Endothelial cell (in vitro differentiated cells): ENCODE data around the gene KRTAP12-2. TPM values are rescaled to one million over a fixed set of nuclear protein-coding genes. Genes with fewer than 3 reads are reported as not detected.
"Not testable (repeated sequence)": the region's sequence is repeated elsewhere in the genome, so short reads cannot be mapped to it uniquely, and the experiment has no call there.

Source experiments
- DNase-seq: peaks from one replicate; pipeline ENCODE4 v3.0.0; 2021; ENCODE audit warnings: low spot score
- H3K27ac Mint-ChIP-seq: one replicate; pipeline ENCODE4 v1.8.0; 2021; ENCODE audit warnings: mixed read lengths, inconsistent platforms; ENCODE audit not compliant: unreplicated experiment
- H3K27me3 Mint-ChIP-seq: one replicate; pipeline ENCODE4 v1.8.0; 2021; ENCODE audit warnings: mild to moderate bottlenecking, moderate library complexity, mixed read lengths, inconsistent platforms; ENCODE audit not compliant: unreplicated experiment
- H3K36me3 Mint-ChIP-seq: one replicate; pipeline ENCODE4 v1.8.0; 2021; ENCODE audit warnings: mild to moderate bottlenecking, low read depth, mixed read lengths, inconsistent platforms; ENCODE audit not compliant: unreplicated experiment
- H3K4me1 Mint-ChIP-seq: one replicate; pipeline ENCODE4 v1.8.0; 2021; ENCODE audit warnings: mild to moderate bottlenecking, mixed read lengths, inconsistent platforms; ENCODE audit not compliant: unreplicated experiment
- H3K4me3 Mint-ChIP-seq: one replicate; pipeline ENCODE4 v1.8.0; 2021; ENCODE audit warnings: mild to moderate bottlenecking, mixed read lengths, inconsistent platforms; ENCODE audit not compliant: unreplicated experiment
- H3K9me3 Mint-ChIP-seq: one replicate; pipeline ENCODE4 v1.8.0; 2021; ENCODE audit warnings: mixed read lengths, inconsistent platforms; ENCODE audit not compliant: unreplicated experiment
- total RNA-seq: library from RNA; stranded (reverse); fragmentation: NEBNext Ultra II Directional; extraction: Animal tissue kit (Norgen Biotek cat#: 25700); gene quantifications from one replicate; pipeline ENCODE4 v1.2.1, GENCODE V29; 2021; ENCODE audit not compliant: unreplicated experiment
- TF ChIP-seq, protein P1 (sequence below): fragments of 200-600 bp; sonication (generic); IDR thresholded peaks from one replicate; pipeline ENCODE4 v1.5.0; 2021; ENCODE audit warnings: antibody characterized with exemption; ENCODE audit not compliant: unreplicated experiment

The KRTAP12-2 gene
- total RNA-seq, 1 donor from 2014 or later = not detected

DNA sequence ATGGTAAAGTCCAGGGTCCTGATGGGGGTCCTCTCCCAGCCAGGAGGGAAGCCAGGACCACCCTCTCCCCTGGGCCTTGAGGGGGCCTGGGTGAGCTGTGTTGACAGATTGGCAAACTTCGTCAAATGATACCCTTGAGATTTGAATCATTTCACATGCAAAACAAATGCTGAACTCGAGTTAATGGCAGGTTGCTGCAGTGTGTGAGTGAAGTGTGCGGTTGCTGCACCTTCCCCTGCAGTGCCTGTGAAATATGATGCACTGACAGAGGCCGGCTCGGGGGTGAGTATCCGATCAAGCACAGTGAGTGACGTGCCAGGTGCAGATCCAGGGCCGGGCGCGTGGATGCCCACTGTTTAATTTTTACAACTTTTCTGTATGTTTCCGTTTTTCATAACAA, 20.9 kb upstream of the KRTAP12-2 start:
- peaks cover 9% of the 10 kb centered on the region for H3K27me3 Mint-ChIP-seq
- H3K4me1 Mint-ChIP-seq = peaks cover 5% of the 10 kb centered on the region
- no peak for DNase-seq
- H3K9me3 Mint-ChIP-seq = no peaks in the 10 kb centered on the region
- H3K27ac Mint-ChIP-seq = no peak overlapping the region
- H3K4me3 Mint-ChIP-seq = no peak overlapping the region
- H3K36me3 Mint-ChIP-seq = no peaks in the 10 kb centered on the region
- TF ChIP-seq, protein P1, sequence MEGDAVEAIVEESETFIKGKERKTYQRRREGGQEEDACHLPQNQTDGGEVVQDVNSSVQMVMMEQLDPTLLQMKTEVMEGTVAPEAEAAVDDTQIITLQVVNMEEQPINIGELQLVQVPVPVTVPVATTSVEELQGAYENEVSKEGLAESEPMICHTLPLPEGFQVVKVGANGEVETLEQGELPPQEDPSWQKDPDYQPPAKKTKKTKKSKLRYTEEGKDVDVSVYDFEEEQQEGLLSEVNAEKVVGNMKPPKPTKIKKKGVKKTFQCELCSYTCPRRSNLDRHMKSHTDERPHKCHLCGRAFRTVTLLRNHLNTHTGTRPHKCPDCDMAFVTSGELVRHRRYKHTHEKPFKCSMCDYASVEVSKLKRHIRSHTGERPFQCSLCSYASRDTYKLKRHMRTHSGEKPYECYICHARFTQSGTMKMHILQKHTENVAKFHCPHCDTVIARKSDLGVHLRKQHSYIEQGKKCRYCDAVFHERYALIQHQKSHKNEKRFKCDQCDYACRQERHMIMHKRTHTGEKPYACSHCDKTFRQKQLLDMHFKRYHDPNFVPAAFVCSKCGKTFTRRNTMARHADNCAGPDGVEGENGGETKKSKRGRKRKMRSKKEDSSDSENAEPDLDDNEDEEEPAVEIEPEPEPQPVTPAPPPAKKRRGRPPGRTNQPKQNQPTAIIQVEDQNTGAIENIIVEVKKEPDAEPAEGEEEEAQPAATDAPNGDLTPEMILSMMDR = no peak

DNA sequence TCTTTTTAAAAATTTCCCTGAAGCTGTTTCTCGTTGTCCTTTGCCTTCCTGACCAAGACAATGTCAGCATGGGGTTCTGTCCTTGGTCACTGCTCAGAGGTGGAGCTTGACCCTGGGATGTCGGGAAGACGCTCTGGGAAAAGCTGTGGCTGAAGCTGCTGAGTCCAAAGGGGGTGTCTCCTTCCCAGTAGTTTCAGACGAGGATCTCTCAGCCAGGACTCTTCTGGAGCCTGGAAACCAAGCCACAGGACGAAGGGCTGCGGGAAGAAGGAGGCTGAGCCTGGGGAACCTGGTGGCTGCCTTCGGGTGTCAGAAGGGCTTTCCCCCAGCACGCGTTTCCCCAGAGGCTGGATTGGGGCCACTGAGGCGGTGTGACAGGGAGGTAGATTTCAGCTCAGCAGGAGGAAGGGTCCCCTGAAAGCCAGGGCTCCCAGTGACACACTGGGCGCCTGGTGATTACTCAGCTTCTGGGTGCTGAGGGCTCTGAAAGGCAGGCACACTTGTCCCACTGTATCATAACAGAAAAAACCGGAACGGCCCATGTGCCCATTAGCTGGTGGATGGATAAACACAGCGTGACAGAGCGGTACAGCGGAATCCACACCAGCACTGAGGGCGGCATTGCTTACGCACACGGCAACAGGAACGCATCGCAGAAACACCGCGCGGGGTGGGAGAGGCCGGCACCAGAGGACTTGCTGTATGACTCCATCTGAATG, 20.3 kb upstream of the KRTAP12-2 start:
- H3K27ac Mint-ChIP-seq = peak overlapping the region; percentile 24
- no peaks in the 10 kb centered on the region for H3K9me3 Mint-ChIP-seq
- peaks cover 9% of the 10 kb centered on the region for H3K27me3 Mint-ChIP-seq

DNA sequence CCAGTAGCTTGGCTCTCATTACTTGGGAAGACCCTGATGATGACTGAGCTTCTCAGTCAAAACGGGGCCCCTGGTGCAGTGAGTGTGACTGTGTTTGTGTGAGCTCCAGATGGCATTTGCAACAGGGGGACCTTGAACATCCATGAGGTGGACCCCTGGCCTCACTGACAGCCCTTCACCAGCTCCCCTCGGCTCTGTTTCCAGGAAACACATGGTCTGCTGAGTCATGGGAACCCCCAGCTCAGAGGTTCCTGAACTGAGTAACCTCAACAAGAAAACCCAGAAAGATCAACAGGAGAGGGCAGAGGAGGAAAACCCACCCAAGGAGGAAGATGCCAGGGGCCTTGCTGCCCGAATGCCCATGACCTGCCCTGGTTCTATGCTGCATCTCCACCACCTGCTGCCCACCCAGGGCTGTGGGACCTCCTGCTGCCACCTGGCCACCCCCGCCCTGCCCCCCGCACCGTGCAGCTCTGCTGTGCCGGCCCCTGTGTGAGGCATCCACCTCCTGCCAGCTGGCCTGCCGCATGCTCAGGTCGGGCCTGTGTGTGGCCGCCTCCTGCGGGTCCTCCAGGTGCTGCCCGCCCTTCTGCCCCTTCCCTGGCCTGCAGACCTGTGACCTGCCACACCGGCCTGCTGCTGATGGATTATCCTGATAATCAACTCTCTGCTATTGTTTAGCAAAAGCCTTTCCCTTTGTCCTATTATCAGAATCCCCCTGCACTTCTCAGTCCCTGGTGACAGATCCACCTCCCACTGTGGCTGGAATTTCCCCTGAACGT, 19.5 kb upstream of the KRTAP12-2 start:
- Mint-ChIP-seq H3K36me3 (no peaks in the 10 kb centered on the region), H3K27me3 (peaks cover 9% of the 10 kb centered on the region), H3K27ac (peak overlapping the region; percentile 24), H3K9me3 (no peaks in the 10 kb centered on the region), H3K4me3 (no peak overlapping the region), H3K4me1 (peaks cover 5% of the 10 kb centered on the region)
- TF ChIP-seq, protein P1 = no peak
- DNase-seq = no peak

More for the DNA sequence above, 20.3 kb upstream of the KRTAP12-2 start:
- peaks cover 5% of the 10 kb centered on the region for H3K4me1 Mint-ChIP-seq
- DNase-seq = no peak
- TF ChIP-seq, protein P1 = no peak
- H3K36me3 Mint-ChIP-seq = no peaks in the 10 kb centered on the region
- H3K4me3 Mint-ChIP-seq = no peak overlapping the region

DNA sequence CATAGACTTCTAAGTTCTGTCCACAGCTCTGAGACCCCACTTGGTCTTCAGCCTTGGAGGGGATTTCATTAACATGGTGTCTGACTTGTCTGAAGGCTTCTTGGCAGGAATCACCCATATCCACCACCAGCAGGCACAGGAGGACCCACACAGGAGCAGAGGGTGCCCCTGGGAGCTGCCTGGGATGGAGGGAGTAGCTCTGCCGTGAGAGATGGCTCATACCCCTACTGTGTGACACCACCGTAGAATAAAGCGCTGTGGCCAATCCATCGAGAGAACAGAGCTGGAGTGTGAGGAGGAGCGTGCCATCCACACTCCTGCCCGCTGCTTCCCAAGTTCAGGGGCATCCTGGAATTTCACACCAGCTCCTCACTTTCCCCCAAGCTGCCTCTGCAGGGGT, 18.3 kb upstream of the KRTAP12-2 start:
- not testable (repeated sequence) for H3K36me3 Mint-ChIP-seq, H3K9me3 Mint-ChIP-seq, H3K4me3 Mint-ChIP-seq

DNA sequence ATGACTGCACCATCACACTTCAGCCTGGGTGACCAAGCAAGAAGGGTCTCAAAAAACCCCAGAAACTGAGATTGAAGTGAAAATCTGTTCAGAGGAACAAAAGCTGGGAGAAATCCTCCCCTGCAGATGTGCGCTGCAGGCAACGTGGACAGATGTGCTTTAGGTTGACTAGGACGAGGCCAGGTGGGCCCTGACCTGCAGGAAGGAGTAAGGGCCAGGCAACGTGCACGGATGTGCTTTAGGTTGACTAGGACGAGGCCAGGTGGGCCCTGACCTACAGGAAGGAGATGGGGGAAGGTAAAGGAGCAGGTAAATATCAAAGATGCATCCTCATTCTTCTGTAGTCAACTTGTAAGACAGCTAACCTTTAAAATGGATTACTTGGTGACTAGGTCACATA, 17.8 kb upstream of the KRTAP12-2 start:
- Mint-ChIP-seq H3K27ac (no peak overlapping the region), H3K9me3 (no peaks in the 10 kb centered on the region), H3K4me3 (no peak overlapping the region), H3K36me3 (no peaks in the 10 kb centered on the region), H3K4me1 (peaks cover 5% of the 10 kb centered on the region), H3K27me3 (peaks cover 11% of the 10 kb centered on the region)
- TF ChIP-seq, protein P1 = no peak
- DNase-seq = no peak

More for the DNA sequence above, 18.3 kb upstream of the KRTAP12-2 start:
- DNase-seq, H3K4me1 Mint-ChIP-seq, H3K27ac Mint-ChIP-seq: not testable (repeated sequence)
- peaks cover 11% of the 10 kb centered on the region for H3K27me3 Mint-ChIP-seq
